ENCODE measurements around the gene UNC5A. TPM values are rescaled to one million over a fixed set of nuclear protein-coding genes. Genes with fewer than 3 reads are reported as not detected.
A peak's percentile ranks its signal among the peaks of the same experiment; 100 is the strongest.

UNC5A gene
- total and polyA plus RNA-seq, 7 experiments from 2014 or later = not detected

DNA sequence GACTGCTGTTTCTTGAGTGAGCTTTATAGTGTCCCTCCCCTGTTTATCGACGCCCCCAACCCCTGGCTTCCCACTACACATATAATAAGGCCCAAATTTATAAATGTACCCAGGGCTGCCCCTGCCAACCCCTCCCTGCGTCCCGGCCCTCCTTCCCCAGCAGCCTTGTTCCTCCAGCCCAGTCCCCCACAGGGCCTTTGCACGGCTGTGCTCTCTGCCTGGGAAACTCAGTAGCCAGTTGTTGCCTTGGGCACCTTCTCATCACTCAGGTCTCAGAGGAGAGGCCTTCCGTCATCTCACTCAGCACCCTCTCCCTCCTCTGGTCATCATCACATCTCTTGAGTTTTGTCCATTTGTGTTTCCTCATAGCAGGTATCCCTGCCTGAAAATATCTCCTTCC lies 15.8 kb upstream of the UNC5A start:
- Histone ChIP-seq H3K27ac (ENCODE audit: low read depth, low read length) (no peak overlapping the region), H3K4me1 (ENCODE audit: control insufficient read depth in 2 of 2, insufficient read depth in 2 of 2, low read length in 2 of 2) (no peaks in the 10 kb centered on the region), H3K27me3 (ENCODE audit: control insufficient read depth in 2 of 2, insufficient read depth in 2 of 2, low read length in 2 of 2) (peaks cover 0 to 5% of the 10 kb centered on the region in 2 donors), H3K36me3 (ENCODE audit: control insufficient read depth in 2 of 3, insufficient read depth in 3 of 3, low read length in 3 of 3) (no peaks in the 10 kb centered on the region), H3K4me3 (ENCODE audit: low read length) (no peak overlapping the region), H3K9me3 (ENCODE audit: control insufficient read depth in 2 of 3, low read length in 3 of 3) (no peaks in the 10 kb centered on the region)
- Mint-ChIP-seq H3K9me3 (peaks cover 0 to 3% (median 0%) of the 10 kb centered on the region in 11 donors), H3K36me3 (no peaks in the 10 kb centered on the region), H3K4me1 (no peaks in the 10 kb centered on the region), H3K4me3 (no peak overlapping the region), H3K27me3 (peaks cover 14 to 62% (median 51%) of the 10 kb centered on the region in 5 donors), H3K27ac (no peak overlapping the region)
- ChIA-PET POLR2A (no interaction called here), CTCF (no interaction called here)
- ATAC-seq (no peak), DNase-seq (no peak)
- intact Hi-C loops (cut with micrococcal nuclease) = no loop called here

DNA sequence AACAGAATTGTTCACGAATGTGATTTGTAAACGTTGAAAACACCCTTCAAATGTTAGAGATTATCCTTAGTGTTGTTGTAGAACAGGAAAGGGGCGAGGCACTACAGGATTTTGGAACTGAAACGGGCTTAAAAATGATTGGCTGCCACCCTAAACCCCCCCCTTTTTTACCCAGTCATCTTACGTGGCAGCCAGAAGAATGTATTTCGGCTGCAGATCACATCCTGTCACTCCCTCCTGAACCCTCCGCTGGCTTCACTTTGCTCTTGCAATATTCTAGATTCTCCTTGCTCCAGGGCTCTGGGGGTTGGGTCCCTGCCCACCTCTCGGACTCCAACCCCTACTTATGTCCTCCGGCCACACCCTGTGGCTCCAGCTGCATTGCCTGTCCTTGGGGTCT lies 13.9 kb upstream of the UNC5A start:
- H3K27me3 ChIP-seq (ENCODE audit: control insufficient read depth in 2 of 2, insufficient read depth in 2 of 2, low read length in 2 of 2) = peaks cover 0 to 5% of the 10 kb centered on the region in 2 donors
- no peak overlapping the region for H3K4me3 ChIP-seq (ENCODE audit: low read length)
- H3K36me3 Mint-ChIP-seq = no peaks in the 10 kb centered on the region
- DNase-seq (no peak), ATAC-seq (no peak)
- no peak overlapping the region for H3K27ac ChIP-seq (ENCODE audit: low read depth, low read length)
- intact Hi-C loops (cut with micrococcal nuclease) = no loop called here
- no peaks in the 10 kb centered on the region for H3K36me3 ChIP-seq (ENCODE audit: control insufficient read depth in 2 of 3, insufficient read depth in 3 of 3, low read length in 3 of 3)
- no peaks in the 10 kb centered on the region for H3K4me1 ChIP-seq (ENCODE audit: control insufficient read depth in 2 of 2, insufficient read depth in 2 of 2, low read length in 2 of 2)
- H3K4me3 Mint-ChIP-seq = no peak overlapping the region
- H3K4me1 Mint-ChIP-seq = no peaks in the 10 kb centered on the region
- POLR2A ChIA-PET = no interaction called here
- H3K9me3 Mint-ChIP-seq = peaks cover 0 to 3% (median 0%) of the 10 kb centered on the region in 11 donors
- CTCF ChIA-PET = no interaction called here
- no peak overlapping the region for H3K27ac Mint-ChIP-seq
- H3K27me3 Mint-ChIP-seq = peaks cover 10 to 49% (median 45%) of the 10 kb centered on the region in 5 donors
- H3K9me3 ChIP-seq (ENCODE audit: control insufficient read depth in 2 of 3, low read length in 3 of 3) = no peaks in the 10 kb centered on the region

DNA sequence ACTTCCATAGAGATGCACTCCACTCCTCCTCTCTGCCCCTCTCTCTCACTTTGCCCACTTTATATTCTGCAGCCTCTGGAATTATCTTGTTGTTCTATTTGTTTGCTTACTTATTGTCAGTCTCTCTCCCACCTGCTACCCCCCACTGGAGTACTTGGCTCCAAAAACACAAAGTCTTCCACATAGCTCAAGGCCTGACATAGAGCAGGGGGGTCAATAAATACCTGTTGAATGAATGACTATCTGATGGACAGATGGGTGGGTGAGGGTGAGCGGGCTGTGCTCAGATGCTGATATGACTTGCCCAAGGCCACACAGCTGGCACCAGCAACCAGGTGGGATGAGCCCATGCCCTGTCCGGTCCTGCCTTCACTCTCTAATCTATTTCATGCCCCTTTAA lies 13.4 kb upstream of the UNC5A start:
- Mint-ChIP-seq H3K27me3 (peaks cover 7 to 46% (median 44%) of the 10 kb centered on the region in 5 donors), H3K4me1 (no peaks in the 10 kb centered on the region), H3K9me3 (peaks cover 0 to 3% (median 0%) of the 10 kb centered on the region in 11 donors), H3K4me3 (no peak overlapping the region), H3K27ac (no peak overlapping the region), H3K36me3 (no peaks in the 10 kb centered on the region)
- CTCF ChIA-PET = no interaction called here
- no peaks in the 10 kb centered on the region for H3K4me1 ChIP-seq (ENCODE audit: control insufficient read depth in 2 of 2, insufficient read depth in 2 of 2, low read length in 2 of 2)
- DNase-seq = no peak
- ATAC-seq = no peak
- POLR2A ChIA-PET = no interaction called here
- intact Hi-C loops (cut with micrococcal nuclease) = no loop called here
- no peaks in the 10 kb centered on the region for H3K36me3 ChIP-seq (ENCODE audit: control insufficient read depth in 2 of 3, insufficient read depth in 3 of 3, low read length in 3 of 3)
- peaks cover 0 to 5% of the 10 kb centered on the region in 2 donors for H3K27me3 ChIP-seq (ENCODE audit: control insufficient read depth in 2 of 2, insufficient read depth in 2 of 2, low read length in 2 of 2)
- H3K4me3 ChIP-seq (ENCODE audit: low read length) = no peak overlapping the region
- no peak overlapping the region for H3K27ac ChIP-seq (ENCODE audit: low read depth, low read length)
- H3K9me3 ChIP-seq (ENCODE audit: control insufficient read depth in 2 of 3, low read length in 3 of 3) = no peaks in the 10 kb centered on the region

DNA sequence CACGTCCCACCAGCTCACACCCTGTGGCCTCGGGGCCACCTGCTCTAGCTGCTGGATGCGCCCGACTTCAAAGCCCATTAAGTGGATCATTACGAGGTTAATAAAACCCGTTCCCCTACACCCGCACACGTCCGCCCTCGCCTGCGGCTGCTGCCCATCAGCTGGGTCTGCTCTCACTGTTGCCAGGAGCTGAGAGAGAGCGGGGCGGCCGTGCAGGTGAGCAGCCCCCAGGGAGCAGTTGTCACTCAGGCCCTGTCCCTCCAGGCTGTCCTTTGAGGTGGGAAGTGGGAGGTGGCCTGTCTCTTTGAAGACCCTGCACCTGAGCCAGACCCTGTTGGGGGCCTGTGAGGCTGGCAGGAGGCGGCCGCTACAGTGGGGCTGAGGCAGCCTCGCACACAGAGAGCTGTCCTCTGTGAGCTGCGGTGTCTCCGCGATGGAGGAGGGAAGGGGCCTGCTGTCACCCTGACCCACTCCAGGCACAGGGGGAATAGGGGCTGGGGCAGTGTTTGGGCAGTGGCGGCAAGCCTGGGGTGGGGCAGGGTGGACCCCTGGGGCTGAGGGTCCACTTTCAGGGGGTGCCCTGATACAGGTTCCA lies 12.8 kb upstream of the UNC5A start:
- Histone ChIP-seq H3K36me3 (ENCODE audit: control insufficient read depth in 2 of 3, insufficient read depth in 3 of 3, low read length in 3 of 3) (no peaks in the 10 kb centered on the region), H3K4me1 (ENCODE audit: control insufficient read depth in 2 of 2, insufficient read depth in 2 of 2, low read length in 2 of 2) (no peaks in the 10 kb centered on the region), H3K27me3 (ENCODE audit: control insufficient read depth in 2 of 2, insufficient read depth in 2 of 2, low read length in 2 of 2) (peaks cover 0 to 5% of the 10 kb centered on the region in 2 donors), H3K4me3 (ENCODE audit: low read length) (no peak overlapping the region), H3K27ac (ENCODE audit: low read depth, low read length) (no peak overlapping the region), H3K9me3 (ENCODE audit: control insufficient read depth in 2 of 3, low read length in 3 of 3) (no peaks in the 10 kb centered on the region)
- intact Hi-C loops (cut with micrococcal nuclease) = no loop called here
- Mint-ChIP-seq H3K27ac (no peak overlapping the region), H3K9me3 (peaks cover 0 to 4% (median 0%) of the 10 kb centered on the region in 11 donors), H3K36me3 (no peaks in the 10 kb centered on the region), H3K27me3 (peaks cover 7 to 44% (median 41%) of the 10 kb centered on the region in 5 donors), H3K4me1 (no peaks in the 10 kb centered on the region), H3K4me3 (no peak overlapping the region)
- ChIA-PET CTCF (no interaction called here), POLR2A (interaction anchor here (0.6 kb wide), 1 partner anchor 25 kb away, joined by 7 read pairs; no protein-coding TSS in a partner anchor)
- ATAC-seq (no peak), DNase-seq (no peak)

DNA sequence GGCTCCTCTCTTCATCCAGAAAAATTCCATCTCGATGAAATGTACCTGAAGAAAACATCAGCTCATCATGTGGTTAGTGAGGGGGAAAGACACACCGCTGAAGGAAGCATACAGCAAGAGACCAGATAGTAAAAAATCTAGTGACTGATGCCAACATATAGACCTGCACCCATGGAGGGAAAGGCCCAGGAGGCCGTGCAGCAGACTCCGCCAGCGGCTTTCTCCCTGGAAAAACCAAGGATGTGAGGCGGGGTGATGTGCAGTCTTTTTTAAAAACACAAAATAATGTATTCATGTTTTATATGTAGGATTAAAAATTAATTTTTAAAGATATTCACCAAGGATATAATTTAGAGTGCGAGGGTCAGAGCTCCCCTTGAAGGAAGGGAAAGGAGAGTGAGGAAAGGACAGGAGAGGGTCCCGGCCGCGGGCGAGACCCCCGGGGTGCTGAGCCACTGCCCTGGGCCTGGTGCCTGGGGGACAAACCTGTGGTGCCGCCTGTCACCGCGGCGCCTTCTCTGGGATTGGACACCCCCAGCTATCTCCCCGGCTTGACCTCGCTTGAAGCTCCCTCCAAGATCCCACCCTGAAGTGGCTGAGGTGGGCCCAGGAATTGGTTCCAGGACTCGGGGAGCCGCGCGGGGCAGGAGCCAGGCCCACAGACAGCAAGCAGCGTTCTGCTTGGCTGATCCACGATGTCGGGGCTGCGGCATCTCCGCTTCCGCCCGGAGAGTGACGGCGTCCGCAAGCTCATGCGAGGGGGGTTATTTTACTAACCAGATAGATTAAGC lies 12.1 kb upstream of the UNC5A start:
- no peak overlapping the region for H3K4me3 Mint-ChIP-seq
- ATAC-seq (no peak), DNase-seq (no peak)
- no peaks in the 10 kb centered on the region for H3K4me1 ChIP-seq (ENCODE audit: control insufficient read depth in 2 of 2, insufficient read depth in 2 of 2, low read length in 2 of 2)
- ChIA-PET CTCF (no interaction called here), POLR2A (no interaction called here)
- peaks cover 0 to 4% (median 0%) of the 10 kb centered on the region in 11 donors for H3K9me3 Mint-ChIP-seq
- H3K27ac Mint-ChIP-seq = no peak overlapping the region
- peaks cover 9 to 48% (median 40%) of the 10 kb centered on the region in 5 donors for H3K27me3 Mint-ChIP-seq
- H3K4me3 ChIP-seq (ENCODE audit: low read length) = no peak overlapping the region
- intact Hi-C loops (cut with micrococcal nuclease) = no loop called here
- no peaks in the 10 kb centered on the region for H3K36me3 Mint-ChIP-seq
- no peaks in the 10 kb centered on the region for H3K9me3 ChIP-seq (ENCODE audit: control insufficient read depth in 2 of 3, low read length in 3 of 3)
- no peaks in the 10 kb centered on the region for H3K36me3 ChIP-seq (ENCODE audit: control insufficient read depth in 2 of 3, insufficient read depth in 3 of 3, low read length in 3 of 3)
- H3K4me1 Mint-ChIP-seq = no peaks in the 10 kb centered on the region
- H3K27ac ChIP-seq (ENCODE audit: low read depth, low read length) = no peak overlapping the region
- H3K27me3 ChIP-seq (ENCODE audit: control insufficient read depth in 2 of 2, insufficient read depth in 2 of 2, low read length in 2 of 2) = peaks cover 0 to 5% of the 10 kb centered on the region in 2 donors

DNA sequence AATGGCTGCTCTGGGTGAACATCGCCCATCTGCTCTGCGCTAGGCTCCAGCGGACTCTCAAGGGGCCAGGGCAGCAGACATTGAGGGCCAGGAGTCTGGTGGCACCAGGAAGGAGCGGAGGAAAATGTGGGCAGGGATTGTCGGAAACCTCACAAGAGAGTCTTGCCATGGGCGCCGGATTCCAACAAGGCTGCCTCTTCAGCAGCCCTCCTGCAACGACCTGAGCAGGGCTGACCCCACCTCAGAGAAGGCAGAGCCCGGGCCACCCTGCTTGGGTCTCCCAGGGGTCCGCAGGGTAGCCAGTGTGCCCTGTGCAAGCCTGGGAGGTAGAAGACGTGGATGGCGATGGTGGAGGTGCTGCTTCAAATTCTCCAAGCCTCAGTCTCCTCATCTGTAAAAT lies 11.4 kb upstream of the UNC5A start:
- no peaks in the 10 kb centered on the region for H3K9me3 ChIP-seq (ENCODE audit: control insufficient read depth in 2 of 3, low read length in 3 of 3)
- no peaks in the 10 kb centered on the region for H3K27me3 ChIP-seq (ENCODE audit: control insufficient read depth in 2 of 2, insufficient read depth in 2 of 2, low read length in 2 of 2)
- no peak overlapping the region for H3K4me3 ChIP-seq (ENCODE audit: low read length)
- H3K4me3 Mint-ChIP-seq = no peak overlapping the region
- no peak overlapping the region for H3K27ac Mint-ChIP-seq
- no peaks in the 10 kb centered on the region for H3K36me3 Mint-ChIP-seq
- POLR2A ChIA-PET = no interaction called here
- no peak for DNase-seq
- ATAC-seq = no peak
- peaks cover 0 to 6% (median 0%) of the 10 kb centered on the region in 11 donors for H3K9me3 Mint-ChIP-seq
- CTCF ChIA-PET = no interaction called here
- no peak overlapping the region for H3K27ac ChIP-seq (ENCODE audit: low read depth, low read length)
- no peaks in the 10 kb centered on the region for H3K4me1 ChIP-seq (ENCODE audit: control insufficient read depth in 2 of 2, insufficient read depth in 2 of 2, low read length in 2 of 2)
- no peaks in the 10 kb centered on the region for H3K4me1 Mint-ChIP-seq
- H3K27me3 Mint-ChIP-seq = peaks cover 9 to 47% (median 38%) of the 10 kb centered on the region in 5 donors
- H3K36me3 ChIP-seq (ENCODE audit: control insufficient read depth in 2 of 3, insufficient read depth in 3 of 3, low read length in 3 of 3) = no peaks in the 10 kb centered on the region
- intact Hi-C loops (cut with micrococcal nuclease) = no loop called here

DNA sequence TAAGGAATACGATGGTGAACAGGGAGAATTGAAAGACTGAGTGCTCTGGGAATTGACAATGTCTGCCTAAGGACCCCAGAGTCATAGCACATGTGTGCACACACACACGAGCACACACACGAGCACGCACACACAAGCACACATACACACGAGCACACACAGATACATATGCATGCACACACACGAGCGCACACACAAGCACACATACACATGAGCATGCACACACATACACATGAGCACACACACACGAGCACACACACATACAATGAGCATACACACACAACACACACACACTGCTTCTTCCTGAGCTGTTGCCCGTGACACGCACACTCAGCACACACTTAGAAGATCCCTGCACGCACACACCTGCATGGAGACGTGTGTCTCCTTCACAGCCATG lies 10.9 kb upstream of the UNC5A start:
- intact Hi-C loops (cut with micrococcal nuclease) = no loop called here

More for the DNA sequence above, 10.9 kb upstream of the UNC5A start:
- no peaks in the 10 kb centered on the region for H3K4me1 ChIP-seq (ENCODE audit: control insufficient read depth in 2 of 2, insufficient read depth in 2 of 2, low read length in 2 of 2)
- no peaks in the 10 kb centered on the region for H3K36me3 Mint-ChIP-seq
- H3K36me3 ChIP-seq (ENCODE audit: control insufficient read depth in 2 of 3, insufficient read depth in 3 of 3, low read length in 3 of 3) = no peaks in the 10 kb centered on the region
- peaks cover 9 to 48% (median 38%) of the 10 kb centered on the region in 5 donors for H3K27me3 Mint-ChIP-seq
- CTCF ChIA-PET = no interaction called here
- no peak overlapping the region for H3K27ac Mint-ChIP-seq
- no peaks in the 10 kb centered on the region for H3K27me3 ChIP-seq (ENCODE audit: control insufficient read depth in 2 of 2, insufficient read depth in 2 of 2, low read length in 2 of 2)
- H3K27ac ChIP-seq (ENCODE audit: low read depth, low read length) = no peak overlapping the region
- DNase-seq = no peak
- peak; percentile 18 for ATAC-seq
- peaks cover 0 to 6% (median 0%) of the 10 kb centered on the region in 11 donors for H3K9me3 Mint-ChIP-seq
- H3K4me3 ChIP-seq (ENCODE audit: low read length) = no peak overlapping the region
- POLR2A ChIA-PET = no interaction called here
- H3K4me1 Mint-ChIP-seq = no peaks in the 10 kb centered on the region
- no peaks in the 10 kb centered on the region for H3K9me3 ChIP-seq (ENCODE audit: control insufficient read depth in 2 of 3, low read length in 3 of 3)
- no peak overlapping the region for H3K4me3 Mint-ChIP-seq

Data from naive thymus-derived CD4-positive, alpha-beta T cell (primary cell).